Fibroblast of the conjunctiva (primary cell): ENCODE results near the gene TTC29.
A peak's percentile ranks its signal among the peaks of the same experiment; 100 is the strongest.

Experiments used
- DNase-seq: peaks from one replicate; pipeline ENCODE4 v3.0.0-alpha.2; 2010; ENCODE audit warnings: low read depth

The TTC29 gene, protein sequence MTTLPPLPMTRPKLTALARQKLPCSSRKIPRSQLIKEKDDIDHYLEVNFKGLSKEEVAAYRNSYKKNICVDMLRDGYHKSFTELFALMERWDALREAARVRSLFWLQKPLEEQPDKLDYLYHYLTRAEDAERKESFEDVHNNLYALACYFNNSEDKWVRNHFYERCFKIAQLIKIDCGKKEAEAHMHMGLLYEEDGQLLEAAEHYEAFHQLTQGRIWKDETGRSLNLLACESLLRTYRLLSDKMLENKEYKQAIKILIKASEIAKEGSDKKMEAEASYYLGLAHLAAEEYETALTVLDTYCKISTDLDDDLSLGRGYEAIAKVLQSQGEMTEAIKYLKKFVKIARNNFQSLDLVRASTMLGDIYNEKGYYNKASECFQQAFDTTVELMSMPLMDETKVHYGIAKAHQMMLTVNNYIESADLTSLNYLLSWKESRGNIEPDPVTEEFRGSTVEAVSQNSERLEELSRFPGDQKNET

GRCh38 chr4:146945556-146946374, at the start of gene TTC29:
TSS of gene TTC29 (minus strand) at chr4:146945864. CDS start at chr4:146939895, 5,969 bp downstream.
- DNase-seq = peak; percentile 75

- no peak for DNase-seq
These were observed 36.0 kb upstream of the TTC29 start for GRCh38 chr4:146981651-146982050.

- DNase-seq = no peak
These were observed 33.0 kb upstream of the TTC29 start for GRCh38 chr4:146978641-146979040.

DNA sequence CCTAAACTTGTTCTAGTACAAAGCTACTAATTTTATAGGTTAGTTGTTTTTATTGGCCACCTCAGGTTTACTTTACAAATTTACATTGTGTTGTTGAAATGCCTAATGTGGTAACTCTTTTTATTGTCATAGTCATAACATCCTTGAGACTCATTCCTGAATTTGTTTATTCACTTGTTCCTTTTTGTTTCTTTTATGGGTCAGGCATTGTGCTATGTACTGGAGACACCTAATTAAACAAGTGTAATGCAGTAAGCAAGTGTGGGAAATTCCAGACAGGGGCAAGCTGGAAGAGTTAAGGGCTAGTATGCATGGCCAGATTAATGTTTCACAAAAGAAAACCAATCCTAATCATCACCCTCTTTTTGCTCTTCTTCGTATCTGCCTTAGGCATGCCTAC, 30.5 kb upstream of the TTC29 start:
- DNase-seq = no peak

DNA sequence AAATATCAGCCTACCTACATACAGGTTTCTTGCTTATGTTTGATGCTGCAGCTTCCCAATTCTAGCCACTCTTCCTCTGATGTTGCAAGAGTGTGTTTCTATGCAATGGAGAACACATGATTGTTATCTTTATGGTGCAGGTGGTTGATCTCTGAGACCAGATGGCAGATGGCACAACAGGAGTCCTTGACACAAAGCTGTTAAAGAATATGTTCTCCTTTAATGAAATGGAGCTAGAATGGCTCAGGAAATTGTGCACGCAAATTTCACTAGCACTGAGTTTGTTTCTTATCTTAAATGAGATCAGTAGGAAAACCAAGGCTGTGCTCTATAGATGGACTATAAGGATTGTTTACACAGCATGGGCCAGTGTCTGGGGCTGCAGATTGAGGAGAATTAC, 29.9 kb upstream of the TTC29 start:
- no peak for DNase-seq

GRCh38 chr4:146975036-146975435, 29.4 kb upstream of the TTC29 start:
- no peak for DNase-seq

DNA sequence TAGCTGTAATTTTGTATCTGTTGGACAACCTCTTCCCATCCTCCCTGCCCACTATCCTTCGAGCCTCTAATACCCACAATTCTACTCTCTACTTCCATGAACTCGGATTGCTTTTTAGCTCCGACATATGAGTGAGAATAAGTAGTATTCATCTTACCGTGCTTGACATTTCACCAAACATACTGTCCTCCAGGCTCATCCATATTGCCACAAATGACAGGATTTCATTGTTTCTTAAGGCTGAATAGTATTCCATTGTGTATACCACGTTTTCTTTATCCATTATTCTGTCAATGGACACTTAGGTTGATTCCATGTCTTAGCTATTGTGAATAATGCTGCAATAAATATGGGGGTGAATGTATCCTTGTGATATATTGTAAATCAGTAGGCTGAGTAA, 26.4 kb upstream of the TTC29 start:
- DNase-seq = no peak

GRCh38 chr4:146969126-146969525, 23.5 kb upstream of the TTC29 start:
- no peak for DNase-seq

- no peak for DNase-seq
These were observed 15.0 kb upstream of the TTC29 start for GRCh38 chr4:146960634-146961033.

GRCh38 chr4:146959692-146960091, 14.0 kb upstream of the TTC29 start:
- DNase-seq = no peak

GRCh38 chr4:146957237-146957636, 11.6 kb upstream of the TTC29 start:
- peak; percentile 9 for DNase-seq

DNA sequence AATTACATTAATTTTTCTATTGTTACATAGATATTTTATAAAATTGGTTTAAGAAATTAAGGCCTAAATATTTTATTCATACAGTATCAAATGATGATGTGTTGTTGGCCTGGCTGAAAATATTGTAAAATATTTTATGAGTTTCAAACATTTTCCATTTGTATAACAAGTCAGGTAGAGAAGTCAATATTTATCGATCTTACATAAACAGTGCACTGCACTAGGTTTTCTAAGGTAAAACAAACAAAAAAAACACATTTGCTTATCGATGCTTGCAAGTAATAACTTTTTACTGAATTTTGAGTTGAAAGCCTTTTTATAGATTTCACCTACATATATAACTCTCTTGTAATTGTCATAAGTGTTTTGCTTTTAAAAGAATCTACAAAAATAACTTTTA, 7.2 kb upstream of the TTC29 start:
- DNase-seq = no peak

DNA sequence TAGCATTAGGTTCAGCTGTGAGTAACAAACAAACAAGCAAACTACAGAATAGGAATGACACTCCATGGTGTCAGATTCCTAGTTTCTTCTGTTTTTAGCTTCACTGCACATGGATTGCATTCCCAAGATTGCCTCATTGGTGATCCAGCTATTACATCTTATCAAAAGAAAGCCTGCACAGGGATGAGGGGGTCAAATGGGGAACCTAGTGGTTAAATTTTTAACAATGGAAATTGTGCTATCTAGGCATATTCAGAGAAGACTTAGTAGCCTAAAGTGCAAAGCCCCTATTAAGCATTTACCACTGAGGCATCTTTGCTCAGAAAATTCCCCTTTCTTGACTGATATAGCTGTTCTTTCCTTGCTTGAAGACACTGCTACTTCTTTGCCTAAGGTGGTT, 3.9 kb upstream of the TTC29 start:
- no peak for DNase-seq

- DNase-seq = no peak
These were observed 1.8 kb downstream of the TTC29 start for GRCh38 chr4:146943691-146944375.

DNA sequence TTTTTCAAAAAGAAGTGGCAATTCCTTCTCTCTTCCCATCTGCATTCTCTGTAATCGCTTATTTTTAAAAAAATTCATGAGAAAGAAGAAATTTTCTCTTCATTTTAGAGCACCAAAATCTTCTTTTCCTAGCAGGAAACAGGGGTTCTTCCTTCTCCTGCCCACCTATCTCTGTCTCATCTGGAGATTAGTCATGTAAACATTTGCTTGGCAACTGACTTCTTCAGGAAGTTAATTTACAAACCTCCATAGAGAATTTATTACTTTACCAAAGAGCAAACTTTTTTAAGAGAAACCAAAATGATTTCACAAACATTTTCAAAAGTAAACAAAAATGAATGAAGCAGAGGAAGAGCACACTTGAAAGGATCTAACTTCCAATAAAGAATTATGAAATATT, 13.5 kb downstream of the TTC29 start:
- DNase-seq = no peak

DNA sequence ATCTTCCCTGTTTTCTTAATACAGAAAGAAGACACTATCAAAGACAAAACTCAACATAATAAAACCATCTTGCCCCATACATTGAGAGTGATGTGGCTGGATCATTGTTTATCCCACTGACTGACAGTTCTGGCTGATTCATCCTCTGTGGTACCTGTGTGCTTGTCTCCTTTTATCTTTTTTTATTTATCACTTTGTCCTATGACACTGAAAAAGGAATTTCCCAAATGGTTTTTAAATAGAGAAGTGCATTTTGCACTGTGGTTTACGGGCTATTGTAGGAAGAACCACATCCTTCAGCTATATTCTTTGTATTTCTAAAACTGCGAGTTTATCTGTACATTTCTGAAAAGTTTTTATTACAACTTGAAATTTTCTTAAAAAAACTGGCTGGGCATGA, 15.0 kb downstream of the TTC29 start:
- no peak for DNase-seq

DNA sequence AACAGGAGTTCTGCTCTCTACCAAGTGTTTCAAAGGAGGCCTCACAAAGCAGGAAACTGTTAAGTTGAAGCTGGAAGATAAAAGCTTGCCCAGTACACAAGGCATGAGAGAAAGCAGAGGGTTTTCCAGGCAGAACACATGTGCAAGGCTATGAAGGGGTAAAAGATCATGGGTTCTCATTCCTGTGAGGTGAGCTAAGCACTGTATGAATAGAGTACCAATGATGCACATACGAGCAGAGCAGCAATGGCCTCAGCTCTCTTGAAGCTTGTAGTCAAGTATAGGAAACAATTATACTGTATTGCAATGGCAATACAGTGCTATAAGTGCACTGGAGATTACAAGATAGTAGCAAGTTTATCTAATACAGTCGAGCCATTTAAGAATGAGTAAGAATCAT, 18.0 kb downstream of the TTC29 start:
- DNase-seq = no peak

DNA sequence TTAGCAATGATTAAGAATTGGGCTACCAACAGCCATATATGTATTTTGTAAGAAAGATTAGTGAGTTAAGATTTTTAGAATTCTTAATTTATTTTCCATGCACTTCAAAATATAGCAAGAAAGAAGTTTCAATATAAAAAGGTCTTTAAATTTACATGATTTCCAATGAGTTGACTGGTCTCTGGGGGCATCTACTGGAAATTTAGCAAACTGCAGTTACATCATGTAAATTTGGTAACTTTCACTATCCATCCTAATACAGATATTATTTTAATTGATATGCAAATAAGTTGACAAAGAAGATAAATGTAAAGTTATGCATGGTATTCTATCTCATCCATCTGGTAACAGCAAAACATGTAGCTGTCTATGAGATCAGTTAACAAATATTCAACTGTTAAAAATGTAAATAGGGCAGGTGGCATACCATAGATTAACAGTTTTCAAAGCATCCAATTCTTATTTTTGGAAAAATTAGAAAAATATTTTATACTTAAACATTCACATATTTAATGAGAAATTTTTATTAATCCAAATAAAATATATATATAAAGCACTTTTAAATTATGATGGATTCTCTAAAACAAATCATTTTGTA, 29.1 kb downstream of the TTC29 start:
- DNase-seq = peak; percentile 22

- no peak for DNase-seq
These were observed 30.5 kb downstream of the TTC29 start for GRCh38 chr4:146915132-146915531.

DNA sequence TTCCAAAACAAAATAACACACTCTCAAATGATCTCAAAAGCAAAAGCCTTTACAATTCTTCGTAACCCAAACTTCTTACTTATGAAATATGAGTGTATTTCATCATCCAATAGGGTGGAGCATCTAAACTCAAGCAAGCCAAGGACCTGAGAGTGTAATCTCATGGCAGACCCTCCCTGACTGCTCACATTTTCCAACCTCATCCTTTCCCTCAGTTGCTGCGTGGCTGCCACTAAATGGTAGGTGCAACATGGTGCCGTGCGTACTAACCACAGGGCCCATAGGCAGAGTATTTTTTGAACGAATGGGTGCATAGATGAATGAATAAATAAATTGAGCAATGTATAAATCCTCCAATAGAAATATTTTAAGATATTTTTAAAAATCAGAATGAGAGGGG, 45.4 kb downstream of the TTC29 start:
- no peak for DNase-seq

- no peak for DNase-seq
These were observed 55.4 kb downstream of the TTC29 start for GRCh38 chr4:146890301-146890700.

- no peak for DNase-seq
These were observed 62.6 kb downstream of the TTC29 start for GRCh38 chr4:146883070-146883469.
